ENCODE data around the gene PGAM2.
A peak's percentile ranks its signal among the peaks of the same experiment; 100 is the strongest.

Gene PGAM2

DNA sequence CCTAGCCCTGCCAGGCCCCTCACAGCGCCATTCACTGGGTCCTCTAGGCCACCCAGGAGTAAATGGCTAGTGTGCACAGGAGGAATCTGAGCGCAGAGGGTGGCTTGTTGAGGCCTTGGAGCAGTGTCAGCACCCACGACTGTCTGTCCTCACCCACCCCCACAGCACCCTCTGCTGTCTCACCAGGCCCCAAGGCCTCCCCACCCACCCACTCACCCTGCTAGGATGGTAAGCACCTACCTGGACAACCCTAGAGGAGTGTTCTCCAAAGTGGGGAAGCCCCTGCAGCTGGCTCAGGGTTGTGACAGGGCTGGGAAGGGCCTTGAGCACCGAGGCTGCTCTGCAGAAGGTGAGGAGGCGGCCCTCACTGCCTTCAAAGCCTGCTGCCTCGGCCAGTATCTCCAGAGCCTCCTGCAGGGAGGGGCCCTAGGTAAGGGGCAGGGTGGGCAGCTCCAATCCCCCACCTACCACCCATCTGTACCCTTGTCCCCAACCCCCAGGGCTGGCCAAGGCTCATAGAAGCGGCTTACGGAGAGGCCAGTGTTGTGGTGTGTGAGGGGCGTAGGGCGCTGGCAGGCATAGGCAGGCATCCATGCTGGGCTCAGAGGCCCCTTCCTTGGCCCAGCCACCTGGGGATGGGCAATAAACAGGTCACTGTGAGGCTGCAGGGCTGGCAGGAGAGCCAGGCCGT lies 14.1 kb upstream of the PGAM2 start:
- Histone ChIP-seq H3K9me3 (ENCODE audit: control insufficient read depth in 1 of 2, low read length in 2 of 2) (no peaks in the 10 kb centered on the region), H3K4me3 (ENCODE audit: low read depth in 1 of 2, low read length in 2 of 2) (no peak overlapping the region), H3K4me1 (ENCODE audit: control insufficient read depth in 1 of 2, insufficient read depth in 2 of 2, low read length in 2 of 2) (peaks cover 0 to 13% of the 10 kb centered on the region in 2 donors), H3K27me3 (ENCODE audit: low read depth, low read length) (no peaks in the 10 kb centered on the region), H3K27ac (ENCODE audit: low read length) (no peak overlapping the region), H3K36me3 (ENCODE audit: control insufficient read depth in 1 of 2, insufficient read depth in 2 of 2, low read length in 2 of 2) (peaks cover 36 to 50% of the 10 kb centered on the region in 2 donors)

DNA sequence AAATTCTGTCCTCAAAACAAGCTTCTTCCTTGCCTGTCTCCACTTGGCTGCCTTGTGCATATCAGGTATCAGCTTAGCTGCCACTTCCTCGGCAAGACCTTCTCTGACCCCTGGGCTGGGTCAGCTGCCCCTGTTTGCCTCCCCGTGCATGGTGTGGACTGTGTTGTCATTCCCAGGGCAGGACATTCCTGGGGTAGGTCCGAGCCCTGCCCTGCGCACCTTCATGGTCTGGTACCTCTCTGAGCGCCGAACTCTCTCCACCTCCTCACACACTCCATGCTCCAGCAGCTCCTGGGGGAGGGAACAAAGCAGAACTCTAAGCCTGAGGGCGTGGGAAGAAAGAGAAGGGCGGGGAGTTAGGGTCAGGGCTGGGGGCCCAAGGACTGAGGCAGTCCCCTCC lies 13.2 kb upstream of the PGAM2 start:
- Histone ChIP-seq H3K27me3 (ENCODE audit: low read depth, low read length) (no peaks in the 10 kb centered on the region), H3K9me3 (ENCODE audit: control insufficient read depth in 1 of 2, low read length in 2 of 2) (no peaks in the 10 kb centered on the region), H3K4me3 (ENCODE audit: low read depth in 1 of 2, low read length in 2 of 2) (no peak overlapping the region), H3K36me3 (ENCODE audit: control insufficient read depth in 1 of 2, insufficient read depth in 2 of 2, low read length in 2 of 2) (peaks cover 36 to 59% of the 10 kb centered on the region in 2 donors), H3K27ac (ENCODE audit: low read length) (no peak overlapping the region), H3K4me1 (ENCODE audit: control insufficient read depth in 1 of 2, insufficient read depth in 2 of 2, low read length in 2 of 2) (peaks cover 0 to 17% of the 10 kb centered on the region in 2 donors)

DNA sequence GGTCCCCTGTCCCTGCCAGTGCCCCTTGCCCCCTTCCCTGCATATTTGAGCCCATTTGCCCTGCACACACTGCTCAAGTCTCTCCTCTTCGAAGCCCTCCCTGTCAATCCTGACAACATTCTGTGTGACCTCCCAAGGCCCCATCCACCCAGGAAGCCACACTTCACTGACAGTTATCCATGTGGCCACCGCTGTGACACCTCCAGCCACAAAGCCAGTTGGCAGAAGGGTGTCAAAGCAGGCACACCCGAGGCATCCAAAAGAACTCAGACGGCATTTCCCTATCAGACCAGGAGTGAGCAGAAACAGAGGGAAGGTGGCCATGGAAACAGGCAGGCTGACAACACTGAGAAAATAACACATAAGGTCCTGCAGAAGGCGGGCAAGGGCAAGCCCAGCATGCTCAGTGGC lies 12.3 kb upstream of the PGAM2 start:
- H3K4me1 ChIP-seq (ENCODE audit: control insufficient read depth in 1 of 2, insufficient read depth in 2 of 2, low read length in 2 of 2) = peaks cover 4 to 25% of the 10 kb centered on the region in 2 donors
- no peak overlapping the region for H3K4me3 ChIP-seq (ENCODE audit: low read depth in 1 of 2, low read length in 2 of 2)
- no peaks in the 10 kb centered on the region for H3K9me3 ChIP-seq (ENCODE audit: control insufficient read depth in 1 of 2, low read length in 2 of 2)
- no peak overlapping the region for H3K27ac ChIP-seq (ENCODE audit: low read length)
- no peaks in the 10 kb centered on the region for H3K27me3 ChIP-seq (ENCODE audit: low read depth, low read length)
- H3K36me3 ChIP-seq (ENCODE audit: control insufficient read depth in 1 of 2, insufficient read depth in 2 of 2, low read length in 2 of 2) = peaks cover 43 to 67% of the 10 kb centered on the region in 2 donors

DNA sequence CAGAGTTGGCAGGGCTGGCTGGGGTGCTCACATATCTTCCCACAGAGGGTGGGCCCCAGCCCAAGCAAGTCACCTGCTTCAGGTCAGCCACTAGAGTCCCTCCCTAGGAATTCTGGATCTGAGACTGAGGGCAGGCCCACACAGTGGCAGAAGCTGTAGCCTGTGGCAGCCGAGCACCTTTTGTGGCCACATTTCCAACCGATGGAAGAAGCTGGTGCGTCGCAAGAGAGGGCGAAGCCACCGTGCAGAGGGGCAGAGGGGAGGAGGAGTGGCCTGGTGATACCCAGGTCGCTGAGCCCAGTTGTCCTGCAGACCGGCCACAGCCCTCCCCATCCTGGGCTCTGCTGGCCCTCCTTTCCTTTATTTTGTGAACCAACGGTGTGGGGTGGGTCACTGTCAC lies 11.7 kb upstream of the PGAM2 start:
- Histone ChIP-seq H3K27me3 (ENCODE audit: low read depth, low read length) (no peaks in the 10 kb centered on the region), H3K27ac (ENCODE audit: low read length) (no peak overlapping the region), H3K36me3 (ENCODE audit: control insufficient read depth in 1 of 2, insufficient read depth in 2 of 2, low read length in 2 of 2) (peaks cover 46 to 70% of the 10 kb centered on the region in 2 donors), H3K4me1 (ENCODE audit: control insufficient read depth in 1 of 2, insufficient read depth in 2 of 2, low read length in 2 of 2) (peaks cover 9 to 31% of the 10 kb centered on the region in 2 donors), H3K4me3 (ENCODE audit: low read depth in 1 of 2, low read length in 2 of 2) (no peak overlapping the region), H3K9me3 (ENCODE audit: control insufficient read depth in 1 of 2, low read length in 2 of 2) (no peaks in the 10 kb centered on the region)

DNA sequence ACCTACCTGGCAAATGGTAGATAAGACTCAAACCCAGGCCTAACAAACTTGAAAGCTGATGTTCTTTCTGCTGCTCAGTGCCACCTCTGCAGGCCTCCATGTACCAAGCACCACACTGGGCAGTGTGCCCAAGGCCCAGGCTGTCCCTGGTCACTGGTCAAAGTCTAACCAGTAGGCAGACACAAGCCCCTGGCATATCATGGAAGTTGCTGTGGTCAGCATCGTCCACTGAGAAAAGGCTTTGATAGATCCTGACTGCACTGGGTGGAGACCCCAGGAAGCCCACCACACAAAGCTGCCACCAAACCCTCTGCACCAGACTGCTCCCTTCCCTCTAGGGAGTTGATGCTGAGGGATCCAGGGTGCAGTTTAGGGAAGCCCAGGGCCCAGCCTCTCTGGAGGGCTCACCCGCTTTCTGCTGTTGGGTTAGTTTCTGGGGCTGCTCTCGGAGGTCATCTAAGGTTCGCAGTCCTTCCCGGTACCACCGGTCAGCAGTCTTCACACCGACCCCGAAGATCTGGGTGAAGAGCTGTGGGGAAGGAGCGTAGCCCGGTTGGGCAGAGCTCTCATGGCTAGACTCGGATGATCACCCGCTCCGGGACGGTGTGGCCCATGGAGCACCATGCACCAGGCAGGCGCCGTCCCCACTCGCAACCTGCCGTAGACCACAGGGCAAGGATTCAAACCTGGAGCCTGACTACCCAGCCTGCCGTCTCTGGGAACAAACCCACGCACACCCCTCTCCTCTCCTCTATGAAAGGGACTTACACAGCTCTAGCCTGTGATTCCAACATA lies 10.9 kb upstream of the PGAM2 start:
- H3K9me3 ChIP-seq (ENCODE audit: control insufficient read depth in 1 of 2, low read length in 2 of 2) = no peaks in the 10 kb centered on the region
- H3K4me1 ChIP-seq (ENCODE audit: control insufficient read depth in 1 of 2, insufficient read depth in 2 of 2, low read length in 2 of 2) = peaks cover 12 to 29% of the 10 kb centered on the region in 2 donors
- no peaks in the 10 kb centered on the region for H3K27me3 ChIP-seq (ENCODE audit: low read depth, low read length)
- H3K4me3 ChIP-seq (ENCODE audit: low read depth in 1 of 2, low read length in 2 of 2) = no peak overlapping the region
- H3K27ac ChIP-seq (ENCODE audit: low read length) = no peak overlapping the region
- peaks cover 46 to 70% of the 10 kb centered on the region in 2 donors for H3K36me3 ChIP-seq (ENCODE audit: control insufficient read depth in 1 of 2, insufficient read depth in 2 of 2, low read length in 2 of 2)

DNA sequence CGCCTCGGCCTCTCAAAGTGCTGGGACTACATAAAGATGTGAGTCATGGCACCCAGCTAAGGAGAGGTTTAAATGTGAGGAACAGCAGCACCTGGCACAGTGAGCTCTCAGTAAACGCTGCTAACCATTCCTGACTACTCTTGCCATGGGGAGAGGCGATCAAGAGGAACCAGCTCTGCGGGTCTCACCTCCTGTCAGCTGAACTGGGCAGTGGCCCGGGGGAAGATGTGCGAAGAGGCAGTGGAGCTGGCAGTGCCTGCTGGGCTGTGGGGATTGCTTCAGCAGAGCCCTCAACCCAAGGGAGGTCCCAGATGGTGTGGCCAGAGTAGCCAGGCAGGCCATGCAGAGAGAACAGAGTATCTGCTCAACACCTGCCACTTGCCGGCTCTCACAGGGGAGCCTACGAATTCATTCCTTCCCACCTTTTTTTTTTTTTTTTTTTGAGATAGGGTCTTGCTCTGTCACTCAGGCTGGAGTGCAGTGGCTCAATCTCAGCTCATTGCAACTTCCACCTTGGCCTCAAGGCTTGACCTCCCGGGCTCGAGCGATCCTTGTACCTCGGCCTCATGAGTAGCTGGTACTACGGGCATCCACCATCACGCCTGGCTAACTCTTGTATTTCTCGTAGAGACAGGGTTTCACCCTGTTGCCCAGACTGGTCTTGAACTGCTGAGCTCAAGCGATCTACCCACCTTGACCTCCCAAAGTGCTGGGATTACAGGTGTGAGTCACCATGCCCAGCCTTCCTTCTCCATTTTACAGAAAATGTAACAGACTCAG lies 10.1 kb upstream of the PGAM2 start:
- Histone ChIP-seq H3K27ac (ENCODE audit: low read length) (no peak overlapping the region), H3K9me3 (ENCODE audit: control insufficient read depth in 1 of 2, low read length in 2 of 2) (no peaks in the 10 kb centered on the region), H3K27me3 (ENCODE audit: low read depth, low read length) (no peaks in the 10 kb centered on the region), H3K4me3 (ENCODE audit: low read depth in 1 of 2, low read length in 2 of 2) (no peak overlapping the region), H3K4me1 (ENCODE audit: control insufficient read depth in 1 of 2, insufficient read depth in 2 of 2, low read length in 2 of 2) (peaks cover 12 to 21% of the 10 kb centered on the region in 2 donors), H3K36me3 (ENCODE audit: control insufficient read depth in 1 of 2, insufficient read depth in 2 of 2, low read length in 2 of 2) (peaks cover 46 to 70% of the 10 kb centered on the region in 2 donors)

DNA sequence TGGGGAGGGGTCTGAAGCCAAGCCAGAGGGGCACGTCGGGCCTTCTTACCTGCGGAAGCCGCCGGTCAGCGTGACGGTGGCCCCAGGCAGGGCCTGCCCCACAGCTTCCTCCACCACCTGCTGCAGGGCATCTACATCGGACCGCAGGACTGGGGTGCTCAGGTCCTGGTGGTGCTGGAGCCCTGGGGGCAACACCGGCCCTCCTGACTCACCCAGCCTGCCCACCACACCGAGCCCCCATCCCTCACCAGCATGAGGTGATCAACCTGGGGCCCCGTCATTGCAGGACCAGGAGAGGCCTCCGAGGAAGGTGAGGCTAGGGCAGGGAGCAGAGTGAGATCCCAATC lies 9.0 kb upstream of the PGAM2 start:
- Histone ChIP-seq H3K9me3 (ENCODE audit: control insufficient read depth in 1 of 2, low read length in 2 of 2) (no peaks in the 10 kb centered on the region), H3K36me3 (ENCODE audit: control insufficient read depth in 1 of 2, insufficient read depth in 2 of 2, low read length in 2 of 2) (peaks cover 45 to 62% of the 10 kb centered on the region in 2 donors), H3K4me3 (ENCODE audit: low read depth in 1 of 2, low read length in 2 of 2) (no peak overlapping the region), H3K27ac (ENCODE audit: low read length) (peak overlapping the region; percentile 51), H3K4me1 (ENCODE audit: control insufficient read depth in 1 of 2, insufficient read depth in 2 of 2, low read length in 2 of 2) (peaks cover 12 to 20% of the 10 kb centered on the region in 2 donors), H3K27me3 (ENCODE audit: low read depth, low read length) (no peaks in the 10 kb centered on the region)

DNA sequence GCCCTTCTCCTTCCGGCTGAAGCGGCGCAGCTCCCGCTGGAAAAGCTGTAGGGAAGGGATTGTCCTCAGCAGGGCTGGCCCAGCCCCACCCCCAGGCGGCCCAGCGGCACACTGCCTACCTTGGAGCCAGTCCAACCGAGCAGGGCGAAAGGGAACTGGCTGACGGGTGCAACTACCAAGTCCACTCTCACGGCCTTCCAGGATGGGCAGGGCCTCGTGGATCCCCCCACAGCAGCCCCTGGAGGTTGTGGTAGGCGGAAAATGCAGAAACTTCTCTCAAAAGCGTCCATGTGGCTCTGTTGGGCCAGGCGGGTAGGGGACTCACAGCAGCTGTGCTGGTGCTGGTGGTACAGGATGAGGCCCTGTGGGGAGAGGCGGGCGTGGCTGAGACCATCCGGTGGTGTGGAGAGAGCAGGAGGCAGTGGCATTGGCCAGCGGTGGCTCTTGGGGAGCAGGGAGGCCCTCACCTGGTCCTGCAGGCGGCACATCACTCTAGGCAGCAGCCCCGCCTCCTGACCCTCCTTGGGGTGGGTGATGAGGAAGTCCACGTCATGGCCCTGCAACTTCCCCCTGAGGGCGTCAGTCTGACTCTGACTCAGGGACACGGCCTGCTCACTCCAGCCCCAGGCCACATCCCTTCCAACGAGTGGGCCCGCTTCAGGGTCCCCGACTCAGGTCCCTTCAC lies 8.4 kb upstream of the PGAM2 start:
- Histone ChIP-seq H3K4me1 (ENCODE audit: control insufficient read depth in 1 of 2, insufficient read depth in 2 of 2, low read length in 2 of 2) (peaks cover 12 to 20% of the 10 kb centered on the region in 2 donors), H3K27me3 (ENCODE audit: low read depth, low read length) (no peaks in the 10 kb centered on the region), H3K9me3 (ENCODE audit: control insufficient read depth in 1 of 2, low read length in 2 of 2) (no peaks in the 10 kb centered on the region), H3K27ac (ENCODE audit: low read length) (peak overlapping the region; percentile 51), H3K36me3 (ENCODE audit: control insufficient read depth in 1 of 2, insufficient read depth in 2 of 2, low read length in 2 of 2) (peaks cover 40 to 57% of the 10 kb centered on the region in 2 donors), H3K4me3 (ENCODE audit: low read depth in 1 of 2, low read length in 2 of 2) (peak overlapping the region in 1 of 2 donors; percentile 9)

DNA sequence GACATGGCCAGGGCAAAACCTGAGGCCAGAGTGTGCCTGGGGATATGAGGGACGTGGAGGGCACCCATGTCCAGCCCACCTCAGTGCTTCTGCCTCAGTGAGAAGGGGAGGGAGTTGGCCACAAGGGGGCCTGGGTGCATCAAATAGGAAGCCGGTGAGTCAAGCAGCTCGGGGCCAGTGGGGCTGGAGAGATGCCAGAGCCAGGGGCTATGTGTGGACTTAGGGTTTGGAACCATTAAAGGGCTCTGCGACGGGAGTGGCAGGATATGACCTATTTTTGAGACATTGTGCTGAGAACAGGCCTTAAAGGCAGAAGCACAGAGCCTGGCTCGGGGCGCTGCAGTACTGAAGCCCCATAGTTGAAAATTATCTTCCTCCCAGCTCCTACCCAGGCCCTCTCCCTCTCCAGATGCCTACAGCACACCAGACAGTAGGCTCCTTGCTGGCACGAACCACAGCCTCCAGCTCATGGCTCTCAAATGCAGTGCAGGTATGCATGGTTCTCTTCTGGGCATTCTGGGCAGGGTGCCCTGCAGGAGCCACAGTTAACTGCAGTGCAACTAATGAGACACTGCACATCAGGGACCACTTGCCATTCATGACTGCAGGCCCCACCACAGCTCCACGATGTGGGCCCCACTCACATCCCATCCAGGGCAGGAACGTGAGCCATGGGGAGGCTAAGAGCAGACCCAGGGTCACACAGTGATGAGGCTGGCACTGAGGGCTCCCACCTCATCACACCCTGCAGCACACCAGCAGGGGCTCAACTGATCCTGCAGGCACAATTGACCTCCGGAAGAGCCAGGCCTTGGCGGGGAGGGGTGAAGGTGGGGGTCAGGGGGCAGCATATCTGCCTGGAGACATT lies 7.2 kb upstream of the PGAM2 start:
- Histone ChIP-seq H3K9me3 (ENCODE audit: control insufficient read depth in 1 of 2, low read length in 2 of 2) (no peaks in the 10 kb centered on the region), H3K36me3 (ENCODE audit: control insufficient read depth in 1 of 2, insufficient read depth in 2 of 2, low read length in 2 of 2) (peaks cover 28 to 45% of the 10 kb centered on the region in 2 donors), H3K4me3 (ENCODE audit: low read depth in 1 of 2, low read length in 2 of 2) (no peak overlapping the region), H3K27me3 (ENCODE audit: low read depth, low read length) (no peaks in the 10 kb centered on the region), H3K27ac (ENCODE audit: low read length) (peak overlapping the region; percentile 39), H3K4me1 (ENCODE audit: control insufficient read depth in 1 of 2, insufficient read depth in 2 of 2, low read length in 2 of 2) (peaks cover 12 to 20% of the 10 kb centered on the region in 2 donors)

DNA sequence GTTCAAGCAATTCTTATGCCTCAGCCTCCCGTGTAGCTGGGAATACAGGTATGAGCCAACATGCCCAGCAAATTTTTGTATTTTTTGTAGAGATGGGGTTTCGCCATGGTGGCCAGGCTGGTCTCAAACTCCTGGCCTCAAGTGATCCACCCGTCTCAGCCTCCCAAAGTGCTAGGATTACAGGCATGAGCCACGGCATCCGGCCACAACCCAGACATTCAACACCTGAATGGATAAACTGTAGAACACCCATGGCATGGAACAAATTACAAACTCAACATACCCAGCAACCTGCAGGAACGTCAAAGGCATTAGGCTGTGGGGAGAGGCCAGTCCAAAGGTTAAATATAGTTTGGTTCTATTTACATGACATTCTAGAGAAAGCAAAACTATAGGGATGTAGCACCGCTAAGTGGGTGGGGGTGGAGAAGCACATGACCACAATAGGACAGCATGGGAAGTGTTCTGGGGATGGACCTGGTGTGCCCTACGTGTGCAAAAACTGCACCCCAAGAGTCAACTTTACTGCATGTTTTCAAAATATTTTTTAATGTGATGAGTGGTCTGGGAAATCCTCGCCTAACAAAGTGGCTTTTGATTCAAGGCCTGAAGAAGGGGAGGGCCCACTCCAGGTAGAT lies 6.5 kb upstream of the PGAM2 start:
- Histone ChIP-seq H3K9me3 (ENCODE audit: control insufficient read depth in 1 of 2, low read length in 2 of 2) (no peaks in the 10 kb centered on the region), H3K4me3 (ENCODE audit: low read depth in 1 of 2, low read length in 2 of 2) (no peak overlapping the region), H3K4me1 (ENCODE audit: control insufficient read depth in 1 of 2, insufficient read depth in 2 of 2, low read length in 2 of 2) (peaks cover 12 to 20% of the 10 kb centered on the region in 2 donors), H3K27ac (ENCODE audit: low read length) (peak overlapping the region; percentile 39), H3K36me3 (ENCODE audit: control insufficient read depth in 1 of 2, insufficient read depth in 2 of 2, low read length in 2 of 2) (peaks cover 21 to 37% of the 10 kb centered on the region in 2 donors), H3K27me3 (ENCODE audit: low read depth, low read length) (no peaks in the 10 kb centered on the region)

All from muscle layer of duodenum (tissue), 2 donors.